B cell (primary cell): ENCODE measurements around the gene SLC22A15. TPM values are rescaled to one million over a fixed set of nuclear protein-coding genes. Genes with fewer than 3 reads are reported as not detected.

Experiments
- ATAC-seq: fragments of 200-7000 bp; cut with Tn5 transposase; one replicate; pipeline ENCODE4 v1.10.0; 2021; ENCODE audit warnings: low read depth, mild to moderate bottlenecking, moderate number of reproducible peaks, moderate library complexity
- CTCF ChIA-PET: fragments of 350-600 bp; sonication (Branson Sonifier 250); formaldehyde crosslinking; loops from one replicate; lab custom pipeline; 2021; ENCODE audit warnings: antibody characterized with exemption, inconsistent platforms; lab: Charles Lee
- POLR2A ChIA-PET: fragments of 350-600 bp; sonication (Branson Sonifier 250); formaldehyde crosslinking; loops from one replicate; lab custom pipeline; 2021; ENCODE audit warnings: antibody characterized with exemption; lab: Charles Lee
- DNase-seq: peaks from one replicate; pipeline ENCODE4 v3.0.0; 2013
- H2AFZ ChIP-seq: 2 replicates; pipeline ENCODE4 v1.6.1; 2012; ENCODE audit warnings: mild to moderate bottlenecking, low read depth, low read length; ENCODE audit not compliant: insufficient read depth, poor library complexity, severe bottlenecking
- H3K27ac ChIP-seq, 2 donors: 1 replicate in 1 of 2; 2 replicates in 1 of 2; pipeline ENCODE4 v1.5.1; 2012 to 2013; ENCODE audit warnings: low read length in 2 of 2, mild to moderate bottlenecking in 2 of 2, moderate library complexity in 1 of 2
- H3K27me3 ChIP-seq, 4 experiments: fragments of 200-600 bp in 1 of 4; sonication (generic) in 1 of 4; replicated peaks in 1 of 4; 1 replicate in 2 of 4; 2 replicates in 2 of 4; pipeline versions ENCODE4 v1.6.1 to v1.7.0; 2013 to 2016; ENCODE audit warnings: low read length in 3 of 4, mild to moderate bottlenecking in 2 of 4, mixed read lengths in 1 of 4, moderate library complexity in 1 of 4; ENCODE audit not compliant: insufficient read depth in 4 of 4, control insufficient read depth in 3 of 4; ENCODE audit errors: control extremely low read depth in 1 of 4
- H3K36me3 ChIP-seq, 2 experiments: replicated peaks in 1 of 2; 1 replicate in 1 of 2; 2 replicates in 1 of 2; pipeline versions ENCODE4 v1.6.1 to v1.7.1; 2013; ENCODE audit warnings: low read length in 1 of 2; ENCODE audit not compliant: insufficient read depth in 2 of 2, control insufficient read depth in 1 of 2; ENCODE audit errors: control extremely low read depth in 1 of 2, extremely low read depth in 1 of 2
- H3K4me1 ChIP-seq, 2 donors: fragments of 200-600 bp in 1 of 2; sonication (generic) in 1 of 2; 1 replicate in 1 of 2; 2 replicates in 1 of 2; pipeline versions ENCODE4 v1.5.1 to v1.6.1; 2013 to 2017; ENCODE audit warnings: low read length in 2 of 2; ENCODE audit not compliant: control insufficient read depth in 2 of 2, insufficient read depth in 2 of 2
- H3K4me2 ChIP-seq: replicated peaks from 2 replicates; pipeline ENCODE3; 2012; ENCODE audit warnings: mild to moderate bottlenecking, low read depth, low read length; ENCODE audit not compliant: poor library complexity, severe bottlenecking
- H3K4me3 ChIP-seq, 5 experiments: fragments of 200-600 bp in 1 of 5; sonication (generic) in 1 of 5; 1 replicate in 3 of 5; 2 replicates in 2 of 5; pipeline versions ENCODE4 v1.5.1 to v1.7.0; 2011 to 2016; ENCODE audit warnings: low read length in 4 of 5, mild to moderate bottlenecking in 4 of 5, low read depth in 2 of 5, control low read depth in 1 of 5, moderate library complexity in 1 of 5; ENCODE audit not compliant: insufficient read depth in 1 of 5; ENCODE audit errors: control extremely low read depth in 1 of 5, extremely low read depth in 1 of 5
- H3K79me2 ChIP-seq: fragments of 200-600 bp; sonication (generic); one replicate; pipeline ENCODE4 v1.6.0; 2016; ENCODE audit warnings: low read length; ENCODE audit not compliant: control insufficient read depth, insufficient read depth
- H3K9ac ChIP-seq: fragments of 200-600 bp; sonication (generic); 2 replicates; pipeline ENCODE4 v1.6.1; 2017; ENCODE audit warnings: mild to moderate bottlenecking, low read length, moderate library complexity
- H3K9me3 ChIP-seq, 3 donors: one replicate each; pipeline versions ENCODE4 v1.6.1 to v1.7.1; 2013; ENCODE audit warnings: low read length in 2 of 3; ENCODE audit not compliant: control insufficient read depth in 2 of 3, insufficient read depth in 1 of 3; ENCODE audit errors: control extremely low read depth in 1 of 3
- H4K20me1 ChIP-seq: 2 replicates; pipeline ENCODE4 v1.6.0; 2012; ENCODE audit warnings: mild to moderate bottlenecking, low read length; ENCODE audit not compliant: insufficient read depth, control insufficient read depth, poor library complexity, severe bottlenecking
- H3K27ac Mint-ChIP-seq: one replicate; pipeline ENCODE4 v1.8.0; 2021; ENCODE audit warnings: mixed read lengths
- H3K27me3 Mint-ChIP-seq: one replicate; pipeline ENCODE4 v1.8.0; 2021; ENCODE audit warnings: mixed read lengths
- H3K4me1 Mint-ChIP-seq: one replicate; pipeline ENCODE4 v1.8.0; 2021; ENCODE audit warnings: mixed read lengths
- H3K4me3 Mint-ChIP-seq: one replicate; pipeline ENCODE4 v1.8.0; 2021; ENCODE audit warnings: mixed read lengths
- H3K9me3 Mint-ChIP-seq: one replicate; pipeline ENCODE4 v1.8.0; 2022; ENCODE audit warnings: mixed read lengths; ENCODE audit not compliant: insufficient read depth
- EZH2 ChIP-seq: IDR thresholded peaks from 2 replicates; pipeline ENCODE4 v1.6.1; 2012; ENCODE audit warnings: borderline replicate concordance, low read depth, mild to moderate bottlenecking, moderate library complexity, low read length; ENCODE audit not compliant: insufficient read depth, poor library complexity, severe bottlenecking
- WGBS: methylation state at CpG from one replicate; pipeline ENCODE4 v1.1.5; 2013; ENCODE audit warnings: missing lambda C conversion rate; ENCODE audit not compliant: insufficient coverage; 5-methylcytosine and 5-hydroxymethylcytosine counted together
- intact Hi-C: fragments of 100-400 bp; cut with micrococcal nuclease; formaldehyde crosslinking; loops from one replicate; pipeline ENCODE4 v1.10.0; 2022
- polyA plus RNA-seq: library from polyadenylated mRNA; depleted of rRNA; stranded (reverse); fragments of >200 nt; gene quantifications from 2 replicates; pipeline ENCODE4 v1.2.3, GENCODE V29; 2012
- total RNA-seq, 2 donors: library from RNA; stranded (reverse); fragments of 120-200 nt in 1 of 2; gene quantifications; 1 replicate in 1 of 2; 2 replicates in 1 of 2; pipeline versions ENCODE4 v1.2.3 to v1.2.4, GENCODE V29; 2013 to 2022
- TF ChIP-seq, protein P1 (sequence below): fragments of 200-600 bp; IDR thresholded peaks from one replicate; pipeline ENCODE4 v1.8.0; 2022; ENCODE audit warnings: antibody characterized with exemption, mild to moderate bottlenecking

The SLC22A15 gene
- total and polyA plus RNA-seq, 2 donors (not counting 1 experiment from before 2014, with no cell fraction given), result 3.9 to 7.5 TPM

- DNase-seq (no peak), ATAC-seq (no peak)
- H2AFZ ChIP-seq, result no peak overlapping the region
- ChIA-PET POLR2A (no interaction called here), CTCF (no interaction called here)
- Mint-ChIP-seq H3K4me1 (no peaks in the 10 kb centered on the region), H3K27ac (no peak overlapping the region), H3K9me3 (no peaks in the 10 kb centered on the region), H3K27me3 (no peaks in the 10 kb centered on the region), H3K4me3 (no peak overlapping the region)
- 100% methylated on average over 1 of the region's 4 CpGs for WGBS
- H3K27me3 ChIP-seq, result no peaks in the 10 kb centered on the region
- no peaks in the 10 kb centered on the region for H3K9me3 ChIP-seq
- intact Hi-C loops, result no loop called here
- no peak overlapping the region for H3K9ac ChIP-seq
- H3K79me2 ChIP-seq, result no peaks in the 10 kb centered on the region
- no peak for TF ChIP-seq EZH2
- TF ChIP-seq, protein P1, sequence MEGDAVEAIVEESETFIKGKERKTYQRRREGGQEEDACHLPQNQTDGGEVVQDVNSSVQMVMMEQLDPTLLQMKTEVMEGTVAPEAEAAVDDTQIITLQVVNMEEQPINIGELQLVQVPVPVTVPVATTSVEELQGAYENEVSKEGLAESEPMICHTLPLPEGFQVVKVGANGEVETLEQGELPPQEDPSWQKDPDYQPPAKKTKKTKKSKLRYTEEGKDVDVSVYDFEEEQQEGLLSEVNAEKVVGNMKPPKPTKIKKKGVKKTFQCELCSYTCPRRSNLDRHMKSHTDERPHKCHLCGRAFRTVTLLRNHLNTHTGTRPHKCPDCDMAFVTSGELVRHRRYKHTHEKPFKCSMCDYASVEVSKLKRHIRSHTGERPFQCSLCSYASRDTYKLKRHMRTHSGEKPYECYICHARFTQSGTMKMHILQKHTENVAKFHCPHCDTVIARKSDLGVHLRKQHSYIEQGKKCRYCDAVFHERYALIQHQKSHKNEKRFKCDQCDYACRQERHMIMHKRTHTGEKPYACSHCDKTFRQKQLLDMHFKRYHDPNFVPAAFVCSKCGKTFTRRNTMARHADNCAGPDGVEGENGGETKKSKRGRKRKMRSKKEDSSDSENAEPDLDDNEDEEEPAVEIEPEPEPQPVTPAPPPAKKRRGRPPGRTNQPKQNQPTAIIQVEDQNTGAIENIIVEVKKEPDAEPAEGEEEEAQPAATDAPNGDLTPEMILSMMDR, result no peak
- no peak overlapping the region for H3K4me2 ChIP-seq
- H3K4me1 ChIP-seq, result no peaks in the 10 kb centered on the region
- no peaks in the 10 kb centered on the region for H4K20me1 ChIP-seq
- H3K27ac ChIP-seq, result no peak overlapping the region
- H3K36me3 ChIP-seq, result peaks cover 0 to 8% of the 10 kb centered on the region in 2 experiments
- no peak overlapping the region for H3K4me3 ChIP-seq
Observed at GRCh38 chr1:116036255-116036654, 59.9 kb downstream of the SLC22A15 start.

DNA sequence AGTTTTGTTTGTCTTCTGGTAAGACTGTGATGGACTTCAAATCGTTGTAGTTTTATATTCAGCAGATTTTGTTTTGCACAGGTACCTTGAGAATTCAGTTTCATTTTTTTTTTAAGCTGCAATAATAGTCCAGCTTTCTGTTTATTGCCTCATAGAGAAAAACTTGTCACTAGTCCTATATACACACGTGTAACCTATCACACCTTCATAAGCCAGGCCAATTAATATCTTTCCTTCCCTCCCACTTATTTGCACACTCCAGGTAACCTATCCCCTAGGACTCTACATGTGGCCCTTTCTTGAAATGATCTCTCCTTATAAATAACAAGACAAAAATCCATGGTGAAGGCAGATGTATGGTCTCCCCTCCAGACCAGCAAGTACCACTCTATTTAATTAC lies 62.4 kb downstream of the SLC22A15 start:
- POLR2A ChIA-PET, result no interaction called here
- Mint-ChIP-seq H3K4me3 (no peak overlapping the region), H3K27me3 (no peaks in the 10 kb centered on the region), H3K4me1 (no peaks in the 10 kb centered on the region), H3K27ac (no peak overlapping the region), H3K9me3 (no peaks in the 10 kb centered on the region)
- Histone ChIP-seq H4K20me1 (no peaks in the 10 kb centered on the region), H3K27ac (no peak overlapping the region), H3K9me3 (no peaks in the 10 kb centered on the region), H3K9ac (no peak overlapping the region), H3K4me3 (no peak overlapping the region), H3K4me1 (no peaks in the 10 kb centered on the region), H3K27me3 (no peaks in the 10 kb centered on the region), H3K36me3 (no peaks in the 10 kb centered on the region), H2AFZ (no peak overlapping the region), H3K79me2 (no peaks in the 10 kb centered on the region), H3K4me2 (no peak overlapping the region)
- no peak for ATAC-seq
- CTCF ChIA-PET, result interaction anchor here (1.9 kb wide), 1 partner anchor 18 kb away, joined by 6 read pairs; no protein-coding TSS in a partner anchor
- no peak for DNase-seq
- intact Hi-C loops, result no loop called here
- WGBS, result 60% methylated on average over 1 of the region's 2 CpGs
- TF ChIP-seq EZH2, result no peak
- TF ChIP-seq, protein P1, result no peak
